Type B pancreatic cell (in vitro differentiated cells): ENCODE results near the gene KIR2DL1. TPM values are rescaled to one million over a fixed set of nuclear protein-coding genes. Genes with fewer than 3 reads are reported as not detected.
"Not testable (repeated sequence)": the region's sequence is repeated elsewhere in the genome, so short reads cannot be mapped to it uniquely, and the experiment has no call there.

Source experiments
- DNase-seq: peaks from one replicate; pipeline ENCODE4 v3.0.0; 2021; ENCODE audit warnings: mixed read lengths; ENCODE audit not compliant: unreplicated experiment; ENCODE audit errors: extremely low spot score
- H3K27ac Mint-ChIP-seq: 2 replicates; pipeline ENCODE4 v1.8.0; 2021; ENCODE audit warnings: mild to moderate bottlenecking, mixed read lengths
- H3K27me3 Mint-ChIP-seq: 2 replicates; pipeline ENCODE4 v1.8.0; 2021; ENCODE audit warnings: mixed read lengths
- H3K36me3 Mint-ChIP-seq: 2 replicates; pipeline ENCODE4 v1.8.0; 2021; ENCODE audit warnings: mixed read lengths
- H3K4me1 Mint-ChIP-seq: one replicate; pipeline ENCODE4 v1.8.0; 2021; ENCODE audit warnings: mixed read lengths; ENCODE audit not compliant: unreplicated experiment
- H3K4me3 Mint-ChIP-seq: 2 replicates; pipeline ENCODE4 v1.8.0; 2021; ENCODE audit warnings: mild to moderate bottlenecking, mixed read lengths
- H3K9me3 Mint-ChIP-seq: 2 replicates; pipeline ENCODE4 v1.8.0; 2021; ENCODE audit warnings: mixed read lengths
- total RNA-seq: library from RNA; stranded (reverse); gene quantifications from 2 replicates; pipeline ENCODE4 v1.2.1, GENCODE V29; 2021; ENCODE audit warnings: low replicate concordance
- TF ChIP-seq, protein P1 (sequence below): fragments of 200-600 bp; sonication (generic); conservative IDR thresholded peaks from 2 replicates; pipeline ENCODE4 v1.5.0; 2021; ENCODE audit warnings: antibody characterized with exemption, mild to moderate bottlenecking

Gene KIR2DL1
- total RNA-seq, 1 donor from 2014 or later: not detected

DNA sequence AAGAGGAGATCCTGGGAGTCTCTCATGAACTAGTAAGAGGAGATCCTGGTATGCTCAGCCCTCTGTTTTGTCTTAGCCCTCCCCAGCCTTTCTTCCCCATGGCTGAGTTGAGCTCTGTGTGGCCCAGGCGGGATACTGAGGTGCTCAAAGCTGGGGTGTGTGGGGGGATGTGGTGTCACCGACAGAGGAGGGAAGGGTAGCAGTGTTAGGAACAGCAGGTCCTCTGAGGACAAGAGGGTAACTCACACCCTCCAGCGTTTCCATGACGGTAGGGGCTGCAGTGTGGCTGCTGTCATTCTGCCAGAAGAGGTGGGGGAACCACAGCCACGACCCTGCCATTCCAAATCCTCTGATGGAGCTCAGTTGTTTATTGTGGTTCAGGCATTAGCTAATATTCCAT is 34.5 kb downstream of the KIR2DL1 start:
- TF ChIP-seq, protein P1, sequence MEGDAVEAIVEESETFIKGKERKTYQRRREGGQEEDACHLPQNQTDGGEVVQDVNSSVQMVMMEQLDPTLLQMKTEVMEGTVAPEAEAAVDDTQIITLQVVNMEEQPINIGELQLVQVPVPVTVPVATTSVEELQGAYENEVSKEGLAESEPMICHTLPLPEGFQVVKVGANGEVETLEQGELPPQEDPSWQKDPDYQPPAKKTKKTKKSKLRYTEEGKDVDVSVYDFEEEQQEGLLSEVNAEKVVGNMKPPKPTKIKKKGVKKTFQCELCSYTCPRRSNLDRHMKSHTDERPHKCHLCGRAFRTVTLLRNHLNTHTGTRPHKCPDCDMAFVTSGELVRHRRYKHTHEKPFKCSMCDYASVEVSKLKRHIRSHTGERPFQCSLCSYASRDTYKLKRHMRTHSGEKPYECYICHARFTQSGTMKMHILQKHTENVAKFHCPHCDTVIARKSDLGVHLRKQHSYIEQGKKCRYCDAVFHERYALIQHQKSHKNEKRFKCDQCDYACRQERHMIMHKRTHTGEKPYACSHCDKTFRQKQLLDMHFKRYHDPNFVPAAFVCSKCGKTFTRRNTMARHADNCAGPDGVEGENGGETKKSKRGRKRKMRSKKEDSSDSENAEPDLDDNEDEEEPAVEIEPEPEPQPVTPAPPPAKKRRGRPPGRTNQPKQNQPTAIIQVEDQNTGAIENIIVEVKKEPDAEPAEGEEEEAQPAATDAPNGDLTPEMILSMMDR: no peak
- Mint-ChIP-seq H3K4me1 (no peaks in the 10 kb centered on the region), H3K27me3 (no peaks in the 10 kb centered on the region), H3K27ac (no peak overlapping the region), H3K9me3 (no peaks in the 10 kb centered on the region), H3K36me3 (no peaks in the 10 kb centered on the region), H3K4me3 (no peak overlapping the region)
- DNase-seq: no peak

DNA sequence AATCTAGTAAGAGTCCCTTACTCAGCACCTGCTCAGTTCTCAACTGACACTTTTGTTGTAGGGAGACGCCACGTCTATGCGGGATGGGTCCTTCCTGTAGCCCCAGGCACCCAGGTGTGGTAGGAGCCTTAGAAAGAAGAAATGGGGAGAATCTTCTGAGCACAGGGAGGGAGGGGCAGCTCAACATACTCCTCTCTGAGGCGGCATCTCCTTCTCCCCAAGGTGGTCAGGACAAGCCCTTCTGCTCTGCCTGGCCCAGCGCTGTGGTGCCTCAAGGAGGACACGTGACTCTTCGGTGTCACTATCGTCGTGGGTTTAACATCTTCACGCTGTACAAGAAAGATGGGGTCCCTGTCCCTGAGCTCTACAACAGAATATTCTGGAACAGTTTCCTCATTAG is 35.0 kb downstream of the KIR2DL1 start:
- Mint-ChIP-seq H3K4me1 (no peaks in the 10 kb centered on the region), H3K36me3 (no peaks in the 10 kb centered on the region), H3K27me3 (no peaks in the 10 kb centered on the region), H3K27ac (no peak overlapping the region), H3K9me3 (peaks cover 3% of the 10 kb centered on the region), H3K4me3 (no peak overlapping the region)
- DNase-seq: no peak
- TF ChIP-seq, protein P1: no peak

DNA sequence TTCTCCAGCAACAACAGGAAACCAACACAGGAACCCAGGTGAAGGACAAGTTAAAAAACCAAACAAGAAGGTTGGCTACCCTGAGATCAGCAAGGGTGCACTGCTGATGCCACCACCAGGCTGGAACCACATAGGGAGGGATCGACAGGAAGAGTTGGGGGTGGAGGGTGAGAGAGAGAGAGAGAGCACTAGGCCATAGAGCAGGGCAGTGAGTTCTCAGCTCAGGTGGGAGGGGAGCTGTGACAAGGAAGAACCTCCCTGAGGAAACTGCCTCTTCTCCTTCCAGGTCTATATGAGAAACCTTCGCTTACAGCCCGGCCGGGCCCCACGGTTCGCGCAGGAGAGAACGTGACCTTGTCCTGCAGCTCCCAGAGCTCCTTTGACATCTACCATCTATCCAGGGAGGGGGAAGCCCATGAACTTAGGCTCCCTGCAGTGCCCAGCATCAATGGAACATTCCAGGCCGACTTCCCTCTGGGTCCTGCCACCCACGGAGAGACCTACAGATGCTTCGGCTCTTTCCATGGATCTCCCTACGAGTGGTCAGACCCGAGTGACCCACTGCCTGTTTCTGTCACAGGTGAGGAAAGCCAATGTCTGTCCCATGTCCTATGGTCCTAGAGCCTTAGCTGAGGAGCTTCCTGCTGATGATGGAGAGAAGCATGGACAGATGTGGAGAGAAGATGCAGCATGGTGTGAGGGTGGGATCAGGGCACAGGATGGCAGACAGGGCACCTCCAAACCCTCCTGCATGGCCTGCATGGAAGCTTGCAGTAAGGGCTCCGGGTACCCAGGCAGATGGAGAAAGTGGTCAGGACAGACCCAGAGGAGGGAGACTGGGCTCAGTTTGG is 36.3 kb downstream of the KIR2DL1 start:
- Mint-ChIP-seq H3K36me3 (no peaks in the 10 kb centered on the region), H3K27ac (no peak overlapping the region), H3K4me3 (no peak overlapping the region), H3K9me3 (peaks cover 12% of the 10 kb centered on the region), H3K4me1 (no peaks in the 10 kb centered on the region), H3K27me3 (no peaks in the 10 kb centered on the region)
- TF ChIP-seq, protein P1: no peak
- no peak for DNase-seq

DNA sequence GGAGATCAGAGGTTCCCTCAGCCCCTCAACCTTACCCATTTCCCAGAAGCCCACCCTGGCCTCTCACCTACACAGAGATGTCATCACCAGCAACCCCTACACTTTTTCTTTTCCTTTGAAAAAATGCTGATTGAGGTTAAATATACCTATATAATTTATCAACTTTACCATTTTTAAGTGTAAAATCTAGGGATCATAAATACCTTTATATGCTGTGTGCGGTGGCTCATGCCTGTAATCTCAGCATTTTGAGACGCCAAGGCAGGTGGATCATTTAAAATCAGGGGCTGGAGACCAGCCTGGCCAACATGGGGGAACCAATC is 36.9 kb downstream of the KIR2DL1 start:
- Mint-ChIP-seq H3K27ac (no peak overlapping the region), H3K9me3 (peaks cover 13% of the 10 kb centered on the region), H3K4me3 (no peak overlapping the region), H3K36me3 (no peaks in the 10 kb centered on the region), H3K4me1 (no peaks in the 10 kb centered on the region), H3K27me3 (no peaks in the 10 kb centered on the region)
- TF ChIP-seq, protein P1: no peak
- DNase-seq: no peak

DNA sequence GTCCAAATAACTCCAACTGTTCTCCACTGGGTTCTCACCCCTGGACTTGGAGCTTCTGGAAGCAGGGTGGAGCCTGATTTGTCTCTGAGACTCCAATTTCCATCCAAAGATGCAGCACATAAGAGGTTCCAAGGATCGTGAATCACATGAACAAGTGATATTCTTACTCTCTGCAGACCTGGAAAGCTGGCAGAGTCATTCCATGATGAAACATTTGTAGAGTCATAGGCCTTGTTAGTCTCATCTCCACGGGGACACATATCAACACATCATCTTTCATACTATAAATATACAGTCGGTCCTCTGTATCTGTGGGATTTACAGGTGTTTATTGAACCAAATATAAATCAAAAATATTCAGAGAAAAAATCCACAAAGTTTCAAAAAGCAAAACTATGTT is 45.0 kb downstream of the KIR2DL1 start:
- not testable (repeated sequence) for H3K27me3 Mint-ChIP-seq, H3K27ac Mint-ChIP-seq, H3K36me3 Mint-ChIP-seq, DNase-seq, H3K4me1 Mint-ChIP-seq, H3K4me3 Mint-ChIP-seq
- peaks cover 35% of the 10 kb centered on the region for H3K9me3 Mint-ChIP-seq

DNA sequence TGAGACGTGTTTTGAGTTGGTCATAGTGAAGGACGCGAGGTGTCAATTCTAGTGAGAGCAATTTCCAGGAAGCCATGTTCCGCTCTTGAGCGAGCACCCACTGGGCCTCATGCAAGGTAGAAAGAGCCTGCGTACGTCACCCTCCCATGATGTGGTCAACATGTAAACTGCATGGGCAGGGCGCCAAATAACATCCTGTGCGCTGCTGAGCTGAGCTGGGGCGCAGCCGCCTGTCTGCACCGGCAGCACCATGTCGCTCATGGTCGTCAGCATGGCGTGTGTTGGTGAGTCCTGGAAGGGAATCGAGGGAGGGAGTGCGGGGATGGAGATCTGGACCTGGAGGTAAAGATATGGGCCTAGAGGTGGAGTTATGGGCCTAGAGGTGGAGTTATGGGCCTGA is 46.7 kb downstream of the KIR2DL1 start, which contains the start of gene KIR3DL1:
Gene KIR3DL1, plus strand, starts transcription at position 218 of the 400 bp plus-strand sequence.
- not testable (repeated sequence) for H3K27me3 Mint-ChIP-seq, H3K4me1 Mint-ChIP-seq, H3K4me3 Mint-ChIP-seq, H3K36me3 Mint-ChIP-seq, H3K27ac Mint-ChIP-seq, DNase-seq
- H3K9me3 Mint-ChIP-seq: peaks cover 31% of the 10 kb centered on the region
